ENCODE results near the gene ARID4B.
"Not testable (repeated sequence)": the region's sequence is repeated elsewhere in the genome, so short reads cannot be mapped to it uniquely, and the experiment has no call there.

Gene ARID4B

DNA sequence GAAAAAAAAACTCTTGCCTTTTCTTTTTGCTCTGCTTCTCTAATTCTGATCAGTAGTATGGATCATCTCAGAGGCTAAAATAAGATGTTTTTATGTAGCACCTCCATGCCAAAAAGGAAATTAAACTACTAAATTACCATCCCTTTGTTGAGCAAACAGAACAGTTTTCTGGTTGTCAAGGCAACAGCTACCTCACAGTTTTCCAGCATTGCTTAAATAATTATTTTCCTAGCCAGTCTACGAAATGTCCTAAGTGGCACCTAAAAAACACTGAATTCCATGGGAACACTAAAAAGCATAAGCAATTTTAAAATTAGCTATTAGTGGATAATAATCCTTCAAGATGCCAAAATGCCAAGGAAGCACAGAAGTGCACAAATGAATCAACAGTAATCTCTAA, 61.7 kb downstream of the ARID4B start:
- DNase-seq, result no peak

DNA sequence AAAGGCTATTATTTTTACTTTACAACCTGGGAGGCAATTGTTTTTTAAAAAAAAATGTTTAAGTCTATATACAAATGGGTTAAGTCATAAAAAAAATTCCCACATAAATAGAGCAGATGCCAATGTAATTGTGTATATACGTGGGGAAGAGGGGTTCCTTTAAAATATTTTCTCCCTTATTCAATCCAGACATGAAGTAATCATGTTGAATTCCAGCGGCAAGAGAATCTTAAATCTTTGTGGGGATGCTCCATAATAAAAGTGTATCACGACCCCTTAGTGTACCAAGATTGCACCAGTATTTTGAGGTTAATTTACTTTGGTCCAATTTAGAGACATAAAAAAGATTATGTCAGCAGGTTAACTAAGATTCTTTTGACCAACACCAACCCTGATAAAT, 62.1 kb downstream of the ARID4B start:
- DNase-seq, result no peak

DNA sequence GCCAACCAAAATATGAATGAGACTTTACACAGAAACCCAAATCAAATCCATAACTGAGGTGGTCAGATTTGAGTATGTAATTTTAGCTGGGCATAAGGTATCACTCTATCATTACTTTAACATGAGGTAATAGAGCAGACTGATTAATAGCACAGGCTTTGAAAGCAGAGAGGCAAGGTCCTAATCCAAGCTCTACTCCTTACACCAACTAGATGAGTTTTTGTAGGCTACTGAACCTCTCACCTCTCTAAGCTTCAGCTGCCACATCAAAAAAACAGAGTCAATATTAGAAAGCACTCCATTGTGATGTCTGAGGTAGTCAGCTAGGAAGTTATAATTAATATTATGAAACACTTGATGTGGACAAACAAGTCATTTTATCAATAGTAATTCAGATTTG, 63.7 kb downstream of the ARID4B start:
- DNase-seq, result no peak

DNA sequence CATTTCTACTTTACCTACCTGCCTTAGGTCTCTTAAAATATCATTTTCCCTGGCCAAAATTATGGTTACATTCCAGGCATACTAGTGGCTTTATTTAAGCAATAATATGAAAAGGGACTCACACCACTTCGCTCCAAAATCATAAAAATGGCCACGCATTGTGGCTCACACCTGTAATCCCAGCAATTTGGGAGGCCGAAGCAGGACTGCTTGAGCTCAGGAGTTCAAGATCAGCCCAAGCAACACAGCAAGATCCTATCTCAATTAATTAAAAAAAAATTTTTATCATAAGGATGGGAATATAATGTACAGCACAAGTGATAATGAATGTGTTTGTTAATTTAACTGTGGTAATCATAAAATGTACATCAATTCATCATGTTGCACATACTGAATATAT, 65.4 kb downstream of the ARID4B start:
- DNase-seq, result no peak

DNA sequence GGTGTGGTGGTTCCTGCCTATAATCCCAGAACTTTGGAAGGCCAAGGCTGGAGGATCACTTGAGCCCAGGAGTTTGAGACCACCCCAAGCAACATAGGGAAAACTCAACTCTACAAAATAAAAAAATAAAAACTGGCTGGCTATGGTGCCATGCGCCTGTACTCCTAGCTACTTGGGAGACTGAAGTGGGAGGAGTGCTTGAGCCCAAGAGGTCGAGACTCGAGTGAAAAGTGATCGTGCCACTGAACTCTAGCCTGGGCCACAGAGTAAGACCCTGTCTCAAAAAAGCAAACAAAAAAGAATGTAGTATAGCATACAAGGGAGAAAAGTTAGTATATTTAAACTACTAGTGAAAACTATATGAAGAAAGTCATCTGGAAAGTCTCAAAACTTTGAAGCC, 66.7 kb downstream of the ARID4B start:
- DNase-seq, result no peak

DNA sequence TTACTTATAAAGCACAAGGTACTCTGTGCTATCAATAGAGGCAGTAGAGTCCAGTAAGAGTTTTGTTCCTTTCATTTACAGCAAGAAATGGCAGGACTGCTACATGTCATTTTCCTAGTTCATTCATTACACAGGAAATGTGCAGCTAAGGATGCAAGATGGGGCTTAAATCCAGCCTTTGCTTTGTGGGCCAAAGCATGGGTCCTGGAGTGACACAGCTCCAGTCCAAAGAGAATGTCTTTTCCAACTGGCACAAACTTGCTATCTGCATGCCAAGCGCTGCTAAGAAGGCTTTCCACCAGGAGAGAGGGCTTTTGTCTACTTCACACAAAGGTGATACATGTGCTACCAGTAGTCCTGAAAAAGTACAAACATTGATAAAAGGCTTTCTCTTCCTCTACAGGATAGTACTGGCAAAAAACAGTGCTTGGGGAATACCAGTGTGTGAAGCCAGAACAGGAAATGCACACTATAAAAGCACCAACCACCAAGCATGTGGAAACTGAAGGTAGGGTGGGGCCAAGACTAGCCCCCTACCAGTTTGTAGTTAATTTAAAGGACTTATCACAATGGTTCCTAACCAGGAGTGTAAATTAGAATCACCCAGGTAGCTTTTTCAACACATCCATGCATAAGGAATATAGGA, 68.7 kb downstream of the ARID4B start:
- no peak for DNase-seq

DNA sequence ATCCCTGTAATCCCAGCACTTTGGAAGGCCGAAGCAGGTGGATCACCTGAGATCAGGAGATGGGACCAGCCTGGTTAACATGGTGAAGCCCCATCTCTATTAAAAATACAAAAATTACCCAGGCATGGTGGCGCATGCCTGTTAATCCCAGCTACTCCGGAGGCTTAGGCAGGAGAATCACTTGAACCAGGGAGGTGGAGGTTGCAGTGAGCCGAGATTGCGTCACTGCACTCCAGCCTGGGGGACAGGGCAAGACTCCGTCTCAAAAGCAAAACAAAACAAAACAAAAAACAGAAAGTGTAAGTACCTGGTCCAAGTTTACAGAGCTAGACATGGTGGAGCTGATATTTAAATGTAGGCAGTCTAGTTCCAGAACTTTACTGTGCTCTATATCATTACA, 69.9 kb downstream of the ARID4B start:
- DNase-seq, result not testable (repeated sequence)

DNA sequence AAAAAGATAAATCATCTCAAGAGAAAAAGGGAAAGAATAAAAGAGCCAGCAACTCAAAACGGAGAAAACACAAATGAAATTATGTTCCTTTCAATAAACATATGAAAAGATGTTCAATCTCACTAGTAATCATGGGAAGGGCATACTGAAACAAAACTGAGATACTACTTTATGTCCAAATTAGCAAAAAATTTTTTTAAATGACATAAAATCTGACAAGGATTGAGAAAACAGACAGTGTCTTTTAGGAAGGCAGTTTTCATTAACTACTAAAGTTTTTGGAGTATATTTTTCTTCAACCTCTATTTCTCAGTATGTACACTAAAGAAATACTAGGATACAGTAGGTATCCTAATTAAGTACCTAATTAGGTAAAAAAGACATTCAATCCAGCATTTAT, 73.3 kb downstream of the ARID4B start:
- no peak for DNase-seq

DNA sequence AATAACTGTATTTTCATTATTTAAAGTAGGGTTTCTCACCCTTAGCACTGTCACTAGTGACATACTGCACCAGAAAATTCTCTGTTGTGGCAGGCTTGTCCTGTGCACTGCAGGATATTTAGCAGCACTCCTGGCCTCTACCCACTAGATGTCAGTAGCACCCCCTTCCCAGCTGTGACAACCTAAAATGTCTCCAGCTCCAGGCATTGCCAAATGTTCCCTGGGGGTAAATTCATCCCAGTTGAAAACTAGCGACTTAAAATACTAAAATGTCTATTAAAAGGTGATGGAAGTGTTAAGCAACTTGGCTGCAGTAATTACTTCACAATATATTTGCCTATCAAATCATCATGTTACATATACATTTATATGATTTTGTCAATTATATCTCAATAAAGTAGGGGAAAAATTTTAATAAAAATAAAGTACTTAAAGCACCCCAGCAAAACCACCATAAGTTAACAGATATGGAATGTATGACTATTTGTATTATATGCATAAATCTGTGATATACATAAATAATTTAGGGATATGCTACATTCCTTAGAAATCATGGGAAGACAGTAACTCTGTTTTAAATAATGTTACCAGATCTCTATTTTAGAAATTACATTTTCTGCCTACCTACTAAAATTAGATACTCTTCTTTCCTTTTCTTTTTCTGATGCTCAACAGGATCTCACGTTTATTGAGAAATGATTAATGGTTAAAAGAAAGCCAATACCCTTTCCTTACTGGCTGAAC, 74.6 kb downstream of the ARID4B start:
- peak; percentile 7 for DNase-seq

DNA sequence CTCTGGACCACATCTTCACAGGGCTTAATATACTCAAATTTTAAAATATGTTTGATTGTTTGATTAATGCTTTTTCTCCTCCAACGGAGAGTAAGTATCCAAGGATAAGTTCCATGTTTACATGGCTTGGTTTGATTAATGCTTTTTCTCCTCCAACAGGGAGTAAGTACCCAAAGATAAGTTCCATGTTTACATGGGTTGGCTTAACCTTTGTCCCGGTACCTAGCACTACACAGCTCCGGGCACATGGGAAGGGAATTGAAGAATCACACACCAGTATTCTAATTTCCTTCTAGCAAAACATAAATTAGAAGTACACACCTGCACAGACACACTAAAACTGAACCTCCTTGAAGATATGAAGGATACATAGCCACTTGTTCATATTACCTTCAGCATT, 77.5 kb downstream of the ARID4B start:
- no peak for DNase-seq

DNA sequence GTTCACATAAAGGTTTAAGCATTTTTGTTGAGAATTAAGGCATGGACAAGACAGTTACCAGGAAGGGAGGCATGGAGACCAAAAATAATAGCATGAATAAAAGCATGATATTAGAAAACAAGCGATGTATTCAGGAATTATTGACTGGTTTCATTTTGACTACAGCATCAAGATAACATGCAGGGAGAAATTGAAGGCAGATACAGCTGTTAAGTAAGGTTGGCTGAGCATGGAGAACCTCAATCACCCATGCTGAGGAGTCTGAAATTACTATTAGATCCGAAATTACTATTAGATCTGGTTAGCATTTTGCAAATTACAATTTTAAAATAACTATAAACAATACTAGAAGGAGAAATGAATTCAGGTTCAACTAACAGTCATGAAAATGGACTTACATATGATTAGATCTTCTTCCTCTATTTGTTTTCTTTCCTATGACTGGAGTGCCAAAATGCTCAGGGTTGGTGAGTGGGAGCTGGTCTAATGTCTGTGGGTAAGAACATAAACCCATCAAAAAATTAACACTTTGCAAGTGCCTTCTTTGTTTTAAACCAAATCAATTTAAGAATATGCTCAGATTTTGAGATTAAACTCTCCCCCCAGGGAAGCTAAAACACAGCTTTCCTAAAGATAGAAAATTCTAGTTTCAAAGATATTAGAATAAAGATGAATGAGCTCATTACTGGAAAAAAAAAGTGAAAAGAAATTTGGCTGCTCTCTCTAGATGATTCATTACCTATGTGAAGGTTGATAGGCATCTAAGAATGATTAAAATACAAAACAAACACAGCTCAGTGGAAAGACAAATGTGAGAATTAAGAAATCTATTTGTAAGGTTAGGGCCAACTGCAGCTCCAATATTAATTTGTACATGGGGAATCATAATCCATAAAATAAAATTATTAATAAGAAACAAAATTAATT, 81.7 kb downstream of the ARID4B start:
- DNase-seq, result no peak

DNA sequence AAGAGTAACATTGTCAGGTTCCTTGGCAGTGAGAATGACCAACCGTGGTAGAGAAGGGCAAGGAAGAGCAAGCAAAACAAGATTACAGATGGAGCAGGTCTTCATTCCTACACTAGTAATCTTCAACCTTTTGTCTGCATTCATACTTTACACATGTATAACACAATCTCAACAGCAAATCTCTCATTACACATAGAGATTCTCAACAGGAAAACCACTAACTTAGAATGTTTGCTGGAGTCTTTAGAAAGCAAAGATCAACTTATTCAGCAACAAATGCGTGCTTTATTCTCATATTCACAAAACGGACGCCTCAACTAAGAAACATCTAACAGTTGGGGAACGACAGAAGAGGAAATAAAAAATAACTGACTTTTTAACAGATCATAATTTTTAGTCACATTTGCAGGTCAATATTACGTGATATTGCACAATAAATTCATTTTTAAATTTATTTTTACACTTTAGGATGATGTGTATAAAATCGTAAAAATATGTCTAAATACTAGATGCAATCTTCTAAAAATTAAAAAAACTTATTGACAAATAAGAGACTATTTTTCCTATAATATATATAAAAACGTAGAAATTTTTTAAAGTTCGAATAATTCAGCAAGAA, 82.9 kb downstream of the ARID4B start:
- DNase-seq, result no peak

DNA sequence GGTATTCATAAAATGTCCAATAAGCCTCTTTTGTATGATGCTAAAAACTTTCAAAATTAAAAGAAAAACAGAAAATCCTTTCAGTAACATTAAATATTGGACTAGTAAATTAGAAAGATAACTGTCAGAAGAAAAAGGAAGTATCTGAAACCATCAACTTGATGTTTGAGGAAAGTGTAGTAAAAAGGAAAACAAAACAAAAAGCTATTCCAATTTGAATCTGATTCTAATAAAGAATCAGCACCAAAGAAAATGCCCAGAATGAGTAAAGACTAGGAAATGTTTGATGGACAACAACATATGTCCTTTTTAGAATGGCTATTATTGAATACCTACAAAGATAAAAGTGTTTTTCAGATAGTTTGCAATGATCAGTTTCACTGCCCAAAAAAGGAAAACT, 87.0 kb downstream of the ARID4B start:
- no peak for DNase-seq

DNA sequence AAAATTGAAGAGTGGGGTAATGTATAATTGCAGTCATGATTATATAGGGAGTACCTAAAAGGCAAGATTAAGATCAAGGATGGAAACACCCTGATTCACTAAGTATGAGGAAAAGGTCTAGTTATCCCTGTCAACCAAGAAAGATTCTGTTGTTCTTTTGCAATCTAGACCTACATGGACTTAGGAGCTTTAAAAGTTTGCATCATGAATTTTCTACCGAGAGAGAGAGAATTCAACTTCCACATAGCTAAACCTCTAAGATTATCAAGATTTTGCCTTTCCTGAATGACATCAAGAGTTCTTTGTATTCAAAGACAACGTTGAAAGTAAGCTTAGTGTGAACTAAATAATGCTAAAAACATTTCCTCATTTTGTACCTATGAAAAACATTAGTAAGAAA, 88.1 kb downstream of the ARID4B start:
- no peak for DNase-seq

DNA sequence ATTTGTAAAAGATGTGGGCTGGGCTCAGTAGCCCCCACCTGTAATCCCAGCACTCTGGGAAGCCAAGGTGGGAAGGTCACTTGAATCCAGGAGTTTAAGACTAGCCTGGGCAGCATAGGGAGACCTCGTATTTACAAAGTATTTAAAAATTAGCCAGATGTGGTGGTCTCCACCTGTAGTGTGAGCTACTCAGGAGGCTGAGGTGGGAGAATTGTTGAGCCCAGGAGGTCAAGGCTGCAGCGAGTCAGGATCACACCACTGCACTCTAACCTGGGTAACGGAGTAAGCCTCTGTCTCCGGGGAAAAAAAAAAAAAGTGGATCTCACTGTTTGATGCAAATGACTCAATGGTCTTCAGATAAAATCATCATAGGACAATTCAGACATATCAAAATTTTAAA, 89.4 kb downstream of the ARID4B start:
- no peak for DNase-seq

DNA sequence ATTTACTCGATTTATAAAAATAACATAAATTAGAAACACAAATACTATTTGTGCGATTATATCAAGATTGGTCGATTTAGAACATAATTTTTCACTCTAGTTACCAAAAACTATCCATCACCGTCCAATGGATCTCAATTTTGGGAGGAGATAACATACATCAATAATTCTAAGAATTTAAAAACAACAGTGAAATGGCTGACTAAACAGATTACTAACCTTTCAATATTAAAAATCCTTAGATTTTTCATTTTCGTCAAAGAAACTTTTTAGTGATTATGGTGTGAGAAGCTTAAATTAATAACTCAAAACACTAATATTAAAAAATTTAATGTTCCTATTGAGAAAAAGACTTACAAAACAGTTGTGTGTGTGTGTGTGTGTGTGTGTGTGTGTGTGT, 91.9 kb downstream of the ARID4B start:
- DNase-seq, result no peak

DNA sequence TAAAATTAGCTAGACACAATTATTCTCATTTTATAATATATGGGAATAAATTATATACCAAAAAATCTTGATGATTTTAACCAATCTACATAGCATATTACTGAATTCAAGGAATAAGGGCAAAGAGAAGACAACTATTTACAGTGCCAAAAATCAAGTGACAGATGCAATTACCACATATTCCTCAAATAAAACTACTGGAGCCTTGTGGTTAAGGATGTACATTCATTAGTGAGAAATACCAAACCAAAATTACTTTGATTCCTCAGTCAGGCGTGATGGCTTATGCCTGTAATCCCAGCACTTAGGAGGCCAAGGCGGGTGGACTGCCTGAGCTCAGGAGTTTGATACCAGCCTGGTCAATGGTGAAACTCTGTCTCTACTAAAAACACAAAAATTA, 98.1 kb downstream of the ARID4B start:
- DNase-seq, result no peak

DNA sequence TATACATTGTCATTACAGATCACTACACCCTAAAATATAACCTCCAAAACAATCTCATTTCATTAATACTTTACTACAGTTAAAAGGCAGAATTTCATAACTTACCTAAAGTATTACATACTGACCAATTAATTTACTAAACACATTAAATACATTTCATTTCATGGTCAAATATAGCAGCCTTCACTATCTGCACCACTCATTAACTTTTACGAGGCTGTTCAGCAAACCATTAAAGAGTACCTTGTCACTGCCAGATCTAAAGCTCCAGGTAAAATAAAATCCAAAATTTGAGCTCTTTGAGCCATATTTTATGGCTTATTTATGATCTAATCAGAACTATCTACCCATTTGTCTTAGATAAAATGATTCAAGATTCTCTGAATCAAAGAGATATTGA, 100.6 kb downstream of the ARID4B start:
- no peak for DNase-seq

DNA sequence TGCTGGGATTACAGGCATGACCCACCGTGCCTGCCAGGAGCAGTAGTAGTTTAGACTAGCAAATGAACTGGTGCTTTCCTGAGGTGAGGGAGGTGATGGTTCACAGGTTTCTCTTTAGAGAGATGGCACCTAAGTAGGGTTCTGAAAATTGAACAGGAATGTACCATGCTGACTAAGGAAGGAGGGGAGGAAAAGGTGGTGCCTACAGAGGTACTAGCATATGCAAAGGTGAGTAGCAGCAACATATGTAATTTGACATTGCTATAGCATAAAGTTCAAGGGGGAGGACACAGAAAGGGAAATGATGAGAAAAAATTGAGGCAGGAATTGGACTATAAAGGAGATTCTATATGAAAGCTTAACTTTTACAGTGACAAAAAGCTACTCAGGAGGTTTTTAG, 101.0 kb downstream of the ARID4B start:
- DNase-seq, result no peak

DNA sequence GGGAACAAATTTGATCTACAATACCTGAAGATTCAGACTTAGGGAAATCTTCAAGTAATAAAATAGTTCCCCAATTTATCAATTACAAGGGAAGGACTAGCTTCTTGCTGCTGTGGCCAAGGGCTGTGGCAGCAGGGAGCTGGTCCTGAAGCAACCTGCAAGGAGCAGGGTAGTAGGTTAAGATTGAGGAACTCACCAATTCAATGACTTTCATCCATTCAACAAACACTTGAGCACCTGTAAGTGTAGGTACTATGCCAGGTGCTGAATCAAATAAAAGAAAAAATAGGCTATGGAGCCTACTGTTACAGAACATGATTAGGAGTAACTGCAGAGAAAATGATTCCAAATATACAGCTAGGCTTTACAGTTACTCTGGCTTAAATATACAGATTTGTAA, 102.7 kb downstream of the ARID4B start:
- no peak for DNase-seq

DNA sequence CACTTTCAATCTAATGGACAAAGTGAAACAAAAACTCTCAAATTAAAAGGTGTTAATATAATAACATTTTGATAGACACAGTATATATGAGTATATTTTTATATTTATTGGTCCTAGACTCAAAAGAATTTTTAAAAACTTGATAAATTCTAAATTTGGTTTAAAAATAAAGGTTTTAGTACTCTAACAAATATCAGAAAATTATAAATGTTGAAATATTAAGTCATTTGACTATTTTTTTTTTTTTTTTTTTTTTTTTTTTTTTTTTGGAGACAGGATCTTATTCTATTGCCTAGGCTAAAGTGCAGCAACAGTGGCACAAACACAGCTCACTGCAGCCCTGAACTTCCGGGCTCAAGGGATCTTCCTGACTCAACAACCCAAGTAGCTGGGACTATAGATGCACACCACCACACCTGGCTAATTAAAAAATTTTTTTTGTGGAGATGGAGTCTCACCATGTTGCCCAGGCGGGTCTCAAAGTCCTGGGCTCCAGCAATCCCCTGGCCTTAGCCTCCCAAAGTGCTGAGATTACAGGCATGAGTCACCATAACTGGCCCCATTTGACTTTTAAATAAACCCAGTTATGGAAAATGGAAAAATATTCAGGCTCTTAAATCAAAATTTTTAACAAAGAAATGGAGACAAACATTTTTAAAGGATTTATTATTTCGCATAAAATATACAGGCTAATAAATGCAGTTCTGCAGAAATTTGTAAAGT, 106.2 kb downstream of the ARID4B start:
- DNase-seq, result no peak

DNA sequence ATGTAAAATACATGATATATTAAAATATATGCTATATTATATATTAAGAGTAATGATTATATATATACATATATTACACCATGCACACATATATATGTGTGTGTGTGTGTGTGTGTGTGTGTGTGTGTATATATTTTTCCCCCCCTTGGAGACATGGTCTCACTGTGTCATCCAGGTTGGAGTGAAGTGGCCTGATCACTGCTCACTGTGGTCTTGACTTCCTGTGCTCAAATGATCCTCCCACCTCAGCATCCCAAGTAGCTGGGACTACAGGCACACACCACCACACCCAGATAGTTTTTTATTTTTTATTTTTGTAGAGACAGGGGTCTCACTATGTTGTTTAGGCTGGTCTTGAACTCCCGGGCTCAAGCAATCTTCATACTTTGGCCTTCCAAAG, 112.5 kb downstream of the ARID4B start:
- no peak for DNase-seq

DNA sequence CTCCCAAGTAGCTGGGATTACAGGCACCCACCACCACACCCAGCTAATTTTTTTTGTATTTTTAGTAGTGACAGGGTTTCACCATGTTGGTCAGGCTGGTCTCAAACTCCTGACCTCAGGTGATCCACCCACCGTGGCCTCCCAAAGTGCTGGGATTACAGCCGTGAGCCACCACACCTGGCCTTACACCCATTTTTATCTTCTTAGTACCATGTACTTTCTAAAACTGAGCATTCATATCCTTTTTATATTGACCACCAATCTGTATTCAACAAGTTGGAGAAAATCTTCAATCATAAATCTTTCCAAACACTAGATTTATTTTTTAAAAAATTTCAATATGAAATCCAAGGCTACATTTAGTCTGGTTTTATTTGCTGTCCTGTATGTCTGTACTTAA, 113.0 kb downstream of the ARID4B start:
- DNase-seq, result not testable (repeated sequence)
